Caco-2 (cell line): ENCODE data around the gene TMEM132A. TPM values are rescaled to one million over a fixed set of nuclear protein-coding genes. Genes with fewer than 3 reads are reported as not detected.

ENCODE experiments used
- BruUV-seq: library from RNA; stranded (reverse); fragments of 400-500 nt; replicated peaks from 2 replicates; lab custom pipeline; 2021; lab: Mats Ljungman, UMichigan
- CTCF ChIA-PET: fragments of 300-600 bp; sonication (Branson Sonifier 250); formaldehyde crosslinking; loops from one replicate; lab custom pipeline; 2022; ENCODE audit warnings: antibody characterized with exemption; lab: Charles Lee
- POLR2A ChIA-PET: fragments of 300-600 bp; sonication (Branson Sonifier 250); formaldehyde crosslinking; loops from one replicate; lab custom pipeline; 2022; ENCODE audit warnings: antibody characterized with exemption; lab: Charles Lee
- DNase-seq, 2 experiments: peaks; one replicate each; pipeline versions ENCODE4 v3.0.0 to v3.0.0-alpha.2; 2020 to 2022
- H3K27me3 ChIP-seq: replicated peaks from 2 replicates; pipeline ENCODE4 v1.6.0; 2011; ENCODE audit warnings: low read length; ENCODE audit not compliant: control insufficient read depth, insufficient read depth
- H3K36me3 ChIP-seq: 2 replicates; pipeline ENCODE4 v1.5.1; 2011; ENCODE audit warnings: low read length; ENCODE audit not compliant: control insufficient read depth, insufficient read depth
- H3K4me1 ChIP-seq: fragments of 250-450 bp; sonication (Bioruptor Pico); 2 replicates; pipeline ENCODE4 v1.5.1; 2020; ENCODE audit warnings: mild to moderate bottlenecking
- H3K4me3 ChIP-seq: 2 replicates; pipeline ENCODE4 v1.5.1; 2011; ENCODE audit warnings: low read depth, mild to moderate bottlenecking, control low read depth, low read length
- H3K9me3 ChIP-seq: fragments of 250-450 bp; sonication (Bioruptor Pico); 2 replicates; pipeline ENCODE4 v1.5.1; 2020; ENCODE audit warnings: mild to moderate bottlenecking, moderate library complexity
- H3K27ac Mint-ChIP-seq: one replicate; pipeline ENCODE4 v1.8.0; 2022; ENCODE audit warnings: mixed read lengths; ENCODE audit not compliant: unreplicated experiment
- H3K27me3 Mint-ChIP-seq: one replicate; pipeline ENCODE4 v1.8.0; 2022; ENCODE audit warnings: mixed read lengths; ENCODE audit not compliant: insufficient read depth, unreplicated experiment
- H3K36me3 Mint-ChIP-seq: one replicate; pipeline ENCODE4 v1.8.0; 2022; ENCODE audit warnings: mild to moderate bottlenecking, mixed read lengths; ENCODE audit not compliant: insufficient read depth, unreplicated experiment
- H3K4me1 Mint-ChIP-seq: one replicate; pipeline ENCODE4 v1.8.0; 2022; ENCODE audit warnings: low read depth, mixed read lengths; ENCODE audit not compliant: unreplicated experiment
- H3K4me3 Mint-ChIP-seq: one replicate; pipeline ENCODE4 v1.8.0; 2022; ENCODE audit warnings: mild to moderate bottlenecking, moderate library complexity, mixed read lengths; ENCODE audit not compliant: unreplicated experiment
- H3K9me3 Mint-ChIP-seq: one replicate; pipeline ENCODE4 v1.8.0; 2022; ENCODE audit warnings: mixed read lengths; ENCODE audit not compliant: unreplicated experiment
- intact Hi-C: fragments of 100-400 bp; cut with micrococcal nuclease; formaldehyde crosslinking; loops from one replicate; pipeline ENCODE4 v1.10.0; 2022; ENCODE audit not compliant: unreplicated experiment
- total RNA-seq: library from RNA; stranded (reverse); gene quantifications from 2 replicates; pipeline ENCODE4 v1.2.3, GENCODE V29; 2022
- TF ChIP-seq, protein P1 (sequence below), 2 experiments: fragments of 200-600 bp in 1 of 2; IDR thresholded peaks; 1 replicate in 1 of 2; 2 replicates in 1 of 2; pipeline versions ENCODE4 v1.5.1 to v1.8.0; 2011 to 2022; ENCODE audit warnings: antibody characterized with exemption in 1 of 2, control low read depth in 1 of 2, inconsistent platforms in 1 of 2, low read depth in 1 of 2, low read length in 1 of 2, mild to moderate bottlenecking in 1 of 2, moderate library complexity in 1 of 2; ENCODE audit not compliant: insufficient read depth in 1 of 2, severe bottlenecking in 1 of 2, unreplicated experiment in 1 of 2

Gene TMEM132A
- total RNA-seq, 1 experiment from 2014 or later: 97.3 TPM

DNA sequence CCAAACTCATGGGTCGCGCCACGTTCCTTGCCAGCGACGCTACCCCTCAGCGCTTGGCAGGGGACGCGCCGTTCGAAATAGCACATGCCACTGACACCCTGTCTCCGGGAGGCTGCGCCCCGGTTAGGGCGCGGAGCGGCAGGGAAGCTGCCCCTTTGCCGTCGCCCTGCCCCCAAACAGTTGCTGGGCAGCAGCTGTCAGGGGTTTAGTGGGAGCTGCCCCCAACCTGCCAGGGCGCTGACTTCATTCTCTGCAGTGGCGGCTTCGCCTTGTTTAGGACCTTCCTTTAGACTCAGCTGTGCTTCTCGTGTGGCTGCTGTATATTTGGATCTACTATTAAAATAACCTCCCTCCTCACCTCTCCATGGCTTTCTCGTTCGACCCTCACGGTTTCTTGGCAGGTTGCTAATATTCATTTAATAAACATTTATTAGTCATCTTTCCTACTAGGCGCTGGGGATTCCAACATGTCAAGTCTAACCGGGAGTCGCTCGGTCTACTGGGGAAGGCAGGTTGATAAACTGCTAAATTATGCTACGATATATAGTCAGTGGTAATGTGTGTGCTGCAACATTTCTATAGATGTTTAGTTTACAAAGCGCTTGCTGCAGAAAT, 9.5 kb upstream of the TMEM132A start:
- no peaks in the 10 kb centered on the region for H3K9me3 Mint-ChIP-seq
- peak overlapping the region; percentile 77 for H3K4me3 ChIP-seq
- H3K27me3 ChIP-seq: no peaks in the 10 kb centered on the region
- TF ChIP-seq, protein P1, sequence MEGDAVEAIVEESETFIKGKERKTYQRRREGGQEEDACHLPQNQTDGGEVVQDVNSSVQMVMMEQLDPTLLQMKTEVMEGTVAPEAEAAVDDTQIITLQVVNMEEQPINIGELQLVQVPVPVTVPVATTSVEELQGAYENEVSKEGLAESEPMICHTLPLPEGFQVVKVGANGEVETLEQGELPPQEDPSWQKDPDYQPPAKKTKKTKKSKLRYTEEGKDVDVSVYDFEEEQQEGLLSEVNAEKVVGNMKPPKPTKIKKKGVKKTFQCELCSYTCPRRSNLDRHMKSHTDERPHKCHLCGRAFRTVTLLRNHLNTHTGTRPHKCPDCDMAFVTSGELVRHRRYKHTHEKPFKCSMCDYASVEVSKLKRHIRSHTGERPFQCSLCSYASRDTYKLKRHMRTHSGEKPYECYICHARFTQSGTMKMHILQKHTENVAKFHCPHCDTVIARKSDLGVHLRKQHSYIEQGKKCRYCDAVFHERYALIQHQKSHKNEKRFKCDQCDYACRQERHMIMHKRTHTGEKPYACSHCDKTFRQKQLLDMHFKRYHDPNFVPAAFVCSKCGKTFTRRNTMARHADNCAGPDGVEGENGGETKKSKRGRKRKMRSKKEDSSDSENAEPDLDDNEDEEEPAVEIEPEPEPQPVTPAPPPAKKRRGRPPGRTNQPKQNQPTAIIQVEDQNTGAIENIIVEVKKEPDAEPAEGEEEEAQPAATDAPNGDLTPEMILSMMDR (IDR thresholded peaks at IDR 0.05; ENCODE audit: insufficient read depth in 1 of 2, low read depth in 1 of 2, low read length in 1 of 2, severe bottlenecking in 1 of 2, unreplicated experiment in 1 of 2): no peak
- intact Hi-C loops: loop anchor here (1.0 to 5.0 kb wide), 2 partner anchors 10 to 213 kb away; partner anchors contain the start of gene TMEM132A
- H3K36me3 ChIP-seq: no peaks in the 10 kb centered on the region
- H3K27me3 Mint-ChIP-seq: peaks cover 3% of the 10 kb centered on the region
- no peaks in the 10 kb centered on the region for H3K9me3 ChIP-seq
- peaks cover 28% of the 10 kb centered on the region for H3K4me1 ChIP-seq
- DNase-seq: peak in 1 of 2 experiments; percentile 34
- peak overlapping the region; percentile 92 for H3K4me3 Mint-ChIP-seq
- peak overlapping the region; percentile 91 for H3K27ac Mint-ChIP-seq
- ChIA-PET CTCF (interaction anchor here (1.0 to 1.5 kb wide), 4 partner anchors 8 to 25 kb away, joined by 3 to 10 read pairs (median 6); partner anchors contain the start of gene PRPF19), POLR2A (interaction anchor here (0.8 to 1.3 kb wide), 4 partner anchors 9 to 254 kb away, joined by 3 to 5 read pairs (median 3); no protein-coding TSS in a partner anchor)
- H3K4me1 Mint-ChIP-seq: peaks cover 7% of the 10 kb centered on the region
- peaks cover 10% of the 10 kb centered on the region for H3K36me3 Mint-ChIP-seq
- no TSS peak for BruUV-seq

DNA sequence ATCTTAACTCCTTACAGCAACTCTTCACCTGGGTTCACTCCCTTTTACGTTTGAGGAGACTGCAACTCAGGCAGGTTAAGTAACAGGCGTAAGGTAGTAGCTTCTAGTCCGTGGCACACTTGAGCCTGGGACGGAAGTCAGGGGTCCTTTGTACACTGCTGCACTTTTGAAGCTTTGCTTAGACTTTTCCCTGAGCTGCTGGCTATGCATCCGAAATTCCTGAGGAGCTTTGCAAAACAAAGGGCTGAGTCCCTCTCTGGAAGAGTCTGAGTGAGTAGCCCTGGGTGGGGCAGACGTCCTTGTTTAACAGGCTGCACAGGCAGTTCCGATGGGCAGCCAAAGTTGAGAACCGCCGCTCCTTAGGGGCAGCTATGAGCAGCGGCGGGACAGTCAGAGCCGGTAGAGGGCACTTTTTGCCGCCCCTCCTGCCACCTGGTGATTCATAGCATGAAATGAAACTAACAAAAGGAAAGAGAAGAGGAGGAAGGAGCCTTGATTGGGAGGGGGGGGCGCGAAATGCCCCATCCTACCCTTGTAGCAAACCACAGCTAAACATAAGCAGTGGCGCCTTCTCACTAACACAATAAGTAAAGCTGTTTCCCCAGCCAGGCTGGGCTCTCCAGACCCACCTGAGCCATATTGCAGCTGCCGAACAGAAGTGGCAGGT, 8.9 kb upstream of the TMEM132A start:
- ChIA-PET CTCF (interaction anchor here (1.0 to 1.4 kb wide), 3 partner anchors 9 to 25 kb away, joined by 3 to 7 read pairs (median 5); partner anchors contain the start of gene PRPF19), POLR2A (interaction anchor here (0.8 kb wide), 1 partner anchor 10 kb away, joined by 3 read pairs; no protein-coding TSS in a partner anchor)
- peaks cover 7% of the 10 kb centered on the region for H3K4me1 Mint-ChIP-seq
- peaks cover 3% of the 10 kb centered on the region for H3K27me3 Mint-ChIP-seq
- peak overlapping the region; percentile 92 for H3K4me3 Mint-ChIP-seq
- H3K27ac Mint-ChIP-seq: peak overlapping the region; percentile 10
- peak overlapping the region; percentile 77 for H3K4me3 ChIP-seq
- TF ChIP-seq, protein P1 (IDR thresholded peaks at IDR 0.05; ENCODE audit: insufficient read depth in 1 of 2, low read depth in 1 of 2, low read length in 1 of 2, severe bottlenecking in 1 of 2, unreplicated experiment in 1 of 2): peak in 1 of 2 experiments; percentile 25
- BruUV-seq: TSS peak; percentile 43
- H3K9me3 Mint-ChIP-seq: no peaks in the 10 kb centered on the region
- H3K36me3 ChIP-seq: no peaks in the 10 kb centered on the region
- peak; percentile 48 to 56 for DNase-seq
- H3K36me3 Mint-ChIP-seq: peaks cover 16% of the 10 kb centered on the region
- H3K4me1 ChIP-seq: peaks cover 28% of the 10 kb centered on the region
- intact Hi-C loops: loop anchor here (5.0 kb wide), 1 partner anchor 212 kb away; no protein-coding TSS in a partner anchor
- no peaks in the 10 kb centered on the region for H3K9me3 ChIP-seq
- no peaks in the 10 kb centered on the region for H3K27me3 ChIP-seq

DNA sequence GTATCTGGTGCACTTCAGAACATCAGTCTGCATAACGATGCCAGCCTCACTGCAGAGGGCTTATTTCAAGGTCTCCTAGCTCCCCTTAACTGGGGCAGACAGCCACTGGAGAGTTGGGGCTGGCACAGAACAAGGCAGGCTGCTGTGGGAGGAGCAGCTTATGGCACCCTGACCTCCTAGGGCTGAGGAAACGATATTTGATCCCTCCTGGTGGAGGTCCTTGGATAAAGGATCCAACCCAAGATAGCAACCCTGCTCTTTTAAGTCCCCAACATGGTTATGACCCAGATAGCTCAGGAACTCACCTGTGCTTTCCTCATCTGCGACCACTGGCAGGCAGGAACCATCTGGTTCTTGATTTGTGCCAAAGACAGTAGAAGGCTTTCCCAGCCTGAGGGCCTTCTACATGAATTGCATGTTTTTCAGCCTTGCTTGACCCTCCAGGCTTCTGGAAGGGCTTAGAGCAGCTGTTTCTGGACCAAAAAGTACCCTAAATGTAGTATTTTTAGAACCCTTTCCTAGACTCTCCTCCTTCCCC, 7.5 kb upstream of the TMEM132A start:
- CTCF ChIA-PET: interaction anchor here (0.9 kb wide), 1 partner anchor 29 kb away, joined by 3 read pairs; no protein-coding TSS in a partner anchor
- Histone ChIP-seq H3K9me3 (no peaks in the 10 kb centered on the region), H3K4me1 (peaks cover 28% of the 10 kb centered on the region), H3K4me3 (no peak overlapping the region), H3K27me3 (no peaks in the 10 kb centered on the region), H3K36me3 (no peaks in the 10 kb centered on the region)
- Mint-ChIP-seq H3K36me3 (peaks cover 23% of the 10 kb centered on the region), H3K4me3 (no peak overlapping the region), H3K9me3 (no peaks in the 10 kb centered on the region), H3K27me3 (no peaks in the 10 kb centered on the region), H3K27ac (no peak overlapping the region), H3K4me1 (peaks cover 7% of the 10 kb centered on the region)
- POLR2A ChIA-PET: no interaction called here
- peak in 1 of 2 experiments; percentile 24 for DNase-seq
- BruUV-seq: no TSS peak
- intact Hi-C loops: loop anchor here (5.0 kb wide), 1 partner anchor 211 kb away; no protein-coding TSS in a partner anchor
- TF ChIP-seq, protein P1 (IDR thresholded peaks at IDR 0.05; ENCODE audit: insufficient read depth in 1 of 2, low read depth in 1 of 2, low read length in 1 of 2, severe bottlenecking in 1 of 2, unreplicated experiment in 1 of 2): no peak
